Activated CD8-positive, alpha-beta T cell treated with anti-CD3 and anti-CD28 coated beads for 36 hours (primary cell): ENCODE results near the gene ITPRIP. TPM values are rescaled to one million over a fixed set of nuclear protein-coding genes. Genes with fewer than 3 reads are reported as not detected.

Source experiments
- ATAC-seq: fragments of 200-7000 bp; cut with Tn5 transposase; one replicate; pipeline ENCODE4 v1.10.0; 2021; ENCODE audit warnings: mild to moderate bottlenecking, moderate library complexity
- CTCF ChIA-PET: fragments of 350-600 bp; sonication (Branson Sonifier 250); formaldehyde crosslinking; loops from one replicate; lab custom pipeline; 2021; ENCODE audit warnings: antibody characterized with exemption; lab: Charles Lee
- POLR2A ChIA-PET: fragments of 350-600 bp; sonication (Branson Sonifier 250); formaldehyde crosslinking; loops from one replicate; lab custom pipeline; 2021; ENCODE audit warnings: antibody characterized with exemption; lab: Charles Lee
- DNase-seq: peaks from one replicate; pipeline ENCODE4 v3.0.0-alpha.2; 2020
- H3K27ac Mint-ChIP-seq: one replicate; pipeline ENCODE4 v1.8.0; 2021; ENCODE audit warnings: mild to moderate bottlenecking, mixed read lengths
- H3K27me3 Mint-ChIP-seq: one replicate; pipeline ENCODE4 v1.8.0; 2021; ENCODE audit warnings: mixed read lengths
- H3K36me3 Mint-ChIP-seq: one replicate; pipeline ENCODE4 v1.8.0; 2021; ENCODE audit warnings: low read depth, mixed read lengths
- H3K4me1 Mint-ChIP-seq: one replicate; pipeline ENCODE4 v1.8.0; 2021; ENCODE audit warnings: low read depth, mixed read lengths
- H3K4me3 Mint-ChIP-seq: one replicate; pipeline ENCODE4 v1.8.0; 2021; ENCODE audit warnings: mild to moderate bottlenecking, moderate library complexity, mixed read lengths
- H3K9me3 Mint-ChIP-seq: one replicate; pipeline ENCODE4 v1.8.0; 2021; ENCODE audit warnings: mixed read lengths
- intact Hi-C: fragments of 100-400 bp; cut with micrococcal nuclease; formaldehyde crosslinking; loops from one replicate; pipeline ENCODE4 v1.10.0; 2022
- total RNA-seq, 2 experiments: library from RNA; stranded (reverse); gene quantifications; one replicate each; pipeline ENCODE4 v1.2.3, GENCODE V29; 2021
- TF ChIP-seq, protein P1 (sequence below): fragments of 200-600 bp; IDR thresholded peaks from one replicate; pipeline ENCODE4 v1.8.0; 2022; ENCODE audit warnings: antibody characterized with exemption, mild to moderate bottlenecking

The ITPRIP gene
- total RNA-seq, 2 experiments from 2014 or later: 18.3 to 18.9 TPM

DNA sequence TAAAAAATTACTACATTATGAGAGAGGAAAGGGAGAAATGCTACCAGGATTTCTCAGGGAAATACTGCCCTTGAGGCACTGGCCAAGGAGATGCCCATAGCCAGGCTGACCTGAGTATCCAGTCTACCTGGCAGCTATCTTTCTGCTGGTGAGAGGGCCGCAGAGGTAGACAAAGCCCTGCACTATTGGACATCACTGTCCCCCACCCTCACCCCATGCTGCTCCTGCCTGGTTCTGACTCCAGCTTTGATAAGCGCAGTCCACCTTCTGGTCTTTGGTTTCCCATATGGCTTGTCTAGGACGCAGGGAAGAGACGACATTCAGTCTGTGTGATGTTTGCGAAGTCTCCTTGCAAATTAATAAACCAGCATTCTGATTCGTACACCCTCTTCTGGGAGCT is 3.7 kb downstream of the ITPRIP start:
- TF ChIP-seq, protein P1, sequence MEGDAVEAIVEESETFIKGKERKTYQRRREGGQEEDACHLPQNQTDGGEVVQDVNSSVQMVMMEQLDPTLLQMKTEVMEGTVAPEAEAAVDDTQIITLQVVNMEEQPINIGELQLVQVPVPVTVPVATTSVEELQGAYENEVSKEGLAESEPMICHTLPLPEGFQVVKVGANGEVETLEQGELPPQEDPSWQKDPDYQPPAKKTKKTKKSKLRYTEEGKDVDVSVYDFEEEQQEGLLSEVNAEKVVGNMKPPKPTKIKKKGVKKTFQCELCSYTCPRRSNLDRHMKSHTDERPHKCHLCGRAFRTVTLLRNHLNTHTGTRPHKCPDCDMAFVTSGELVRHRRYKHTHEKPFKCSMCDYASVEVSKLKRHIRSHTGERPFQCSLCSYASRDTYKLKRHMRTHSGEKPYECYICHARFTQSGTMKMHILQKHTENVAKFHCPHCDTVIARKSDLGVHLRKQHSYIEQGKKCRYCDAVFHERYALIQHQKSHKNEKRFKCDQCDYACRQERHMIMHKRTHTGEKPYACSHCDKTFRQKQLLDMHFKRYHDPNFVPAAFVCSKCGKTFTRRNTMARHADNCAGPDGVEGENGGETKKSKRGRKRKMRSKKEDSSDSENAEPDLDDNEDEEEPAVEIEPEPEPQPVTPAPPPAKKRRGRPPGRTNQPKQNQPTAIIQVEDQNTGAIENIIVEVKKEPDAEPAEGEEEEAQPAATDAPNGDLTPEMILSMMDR: no peak
- Mint-ChIP-seq H3K4me1 (peaks cover 73% of the 10 kb centered on the region), H3K27ac (peak overlapping the region; percentile 75), H3K4me3 (no peak overlapping the region), H3K9me3 (no peaks in the 10 kb centered on the region), H3K36me3 (peaks cover 25% of the 10 kb centered on the region), H3K27me3 (no peaks in the 10 kb centered on the region)
- DNase-seq (no peak), ATAC-seq (no peak)
- POLR2A ChIA-PET: interaction anchor here (6.1 kb wide), 1 partner anchor 10 kb away, joined by 30 read pairs; no protein-coding TSS in a partner anchor
- CTCF ChIA-PET: interaction anchor here (1.4 to 4.2 kb wide), 4 partner anchors 16 to 60 kb away, joined by 4 to 24 read pairs (median 8); partner anchors contain the start of gene CFAP58
- intact Hi-C loops: no loop called here

DNA sequence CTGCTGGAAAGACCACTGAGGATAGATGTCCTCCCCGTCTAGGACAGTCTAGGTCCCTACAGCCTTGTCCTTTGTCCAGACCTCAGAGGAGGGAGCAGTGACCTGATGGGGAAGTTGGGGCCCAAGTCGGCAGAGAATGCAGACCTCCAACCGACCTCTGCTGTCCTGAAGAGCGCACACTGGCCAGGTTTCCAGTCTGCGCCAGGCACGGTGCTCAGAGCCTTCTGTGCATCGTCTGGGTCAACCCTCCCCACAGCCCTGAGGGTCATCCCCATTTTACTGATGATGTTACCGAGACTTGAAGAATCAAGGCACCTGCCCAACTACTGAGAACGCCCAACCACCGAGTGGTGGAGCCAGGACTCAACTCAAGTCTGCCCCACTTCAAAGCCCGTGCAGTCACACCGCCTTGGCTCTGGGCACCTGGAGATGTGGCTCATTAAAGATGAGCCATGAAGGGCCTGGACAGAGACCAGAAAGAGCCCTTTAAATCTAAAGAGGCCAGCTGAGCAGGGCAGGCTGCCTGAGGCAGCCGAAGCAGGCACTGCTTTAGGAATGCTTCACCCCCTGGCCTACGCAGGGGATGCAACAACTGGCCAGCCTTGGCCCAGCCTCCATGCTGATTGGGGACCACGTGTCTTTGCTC is 4.4 kb downstream of the ITPRIP start:
- Mint-ChIP-seq H3K4me1 (peaks cover 72% of the 10 kb centered on the region), H3K9me3 (no peaks in the 10 kb centered on the region), H3K27me3 (no peaks in the 10 kb centered on the region), H3K27ac (peak overlapping the region; percentile 80), H3K4me3 (peak overlapping the region; percentile 34), H3K36me3 (peaks cover 25% of the 10 kb centered on the region)
- ChIA-PET CTCF (interaction anchor here (1.4 to 4.2 kb wide), 4 partner anchors 17 to 59 kb away, joined by 4 to 24 read pairs (median 8); no protein-coding TSS in a partner anchor), POLR2A (interaction anchor here (6.1 kb wide), 1 partner anchor 9 kb away, joined by 30 read pairs; no protein-coding TSS in a partner anchor)
- DNase-seq (no peak), ATAC-seq (no peak)
- TF ChIP-seq, protein P1: no peak
- intact Hi-C loops: no loop called here

DNA sequence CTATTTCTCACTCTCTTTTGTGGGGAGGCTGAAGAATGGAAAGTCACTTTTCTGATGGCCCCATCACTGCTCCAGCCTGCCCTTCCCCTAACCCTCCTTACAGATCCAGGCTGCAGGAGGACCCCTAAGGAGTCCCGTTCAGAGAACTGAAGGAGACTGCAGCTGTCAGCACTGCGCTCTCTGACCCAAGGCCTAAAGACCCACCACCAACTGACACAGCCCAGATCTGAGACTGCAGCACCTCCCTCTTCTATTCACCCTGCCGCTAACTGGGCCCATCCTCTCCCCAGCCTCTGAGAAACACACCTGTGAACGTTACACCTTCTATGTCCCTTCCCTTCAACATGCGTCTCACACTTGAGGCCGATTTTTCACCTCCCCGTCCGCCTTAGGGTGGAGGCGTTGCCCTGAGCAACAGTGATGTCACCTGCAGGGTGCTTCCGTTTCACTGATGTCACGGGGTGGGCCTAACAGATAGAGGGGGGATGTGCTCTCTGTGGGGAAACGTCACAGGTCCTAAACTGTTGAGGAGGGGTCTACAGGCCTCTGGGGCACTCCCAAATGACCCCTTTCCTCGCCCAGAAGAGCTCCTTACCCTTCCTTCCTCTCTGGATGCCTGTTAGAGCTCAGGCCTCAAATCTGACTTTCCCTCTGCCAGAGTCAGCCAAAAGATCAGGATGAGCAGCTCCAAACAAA is 5.1 kb downstream of the ITPRIP start:
- no peaks in the 10 kb centered on the region for H3K27me3 Mint-ChIP-seq
- CTCF ChIA-PET: interaction anchor here (1.4 to 4.2 kb wide), 3 partner anchors 18 to 41 kb away, joined by 4 to 24 read pairs (median 8); no protein-coding TSS in a partner anchor
- peak overlapping the region; percentile 80 for H3K27ac Mint-ChIP-seq
- DNase-seq: peak; percentile 84
- H3K36me3 Mint-ChIP-seq: peaks cover 25% of the 10 kb centered on the region
- TF ChIP-seq, protein P1: no peak
- H3K4me3 Mint-ChIP-seq: peak overlapping the region; percentile 34
- H3K4me1 Mint-ChIP-seq: peaks cover 79% of the 10 kb centered on the region
- H3K9me3 Mint-ChIP-seq: no peaks in the 10 kb centered on the region
- POLR2A ChIA-PET: interaction anchor here (1.0 kb wide), 1 partner anchor 17 kb away, joined by 3 read pairs; no protein-coding TSS in a partner anchor
- ATAC-seq: peak; percentile 9
- intact Hi-C loops: no loop called here

DNA sequence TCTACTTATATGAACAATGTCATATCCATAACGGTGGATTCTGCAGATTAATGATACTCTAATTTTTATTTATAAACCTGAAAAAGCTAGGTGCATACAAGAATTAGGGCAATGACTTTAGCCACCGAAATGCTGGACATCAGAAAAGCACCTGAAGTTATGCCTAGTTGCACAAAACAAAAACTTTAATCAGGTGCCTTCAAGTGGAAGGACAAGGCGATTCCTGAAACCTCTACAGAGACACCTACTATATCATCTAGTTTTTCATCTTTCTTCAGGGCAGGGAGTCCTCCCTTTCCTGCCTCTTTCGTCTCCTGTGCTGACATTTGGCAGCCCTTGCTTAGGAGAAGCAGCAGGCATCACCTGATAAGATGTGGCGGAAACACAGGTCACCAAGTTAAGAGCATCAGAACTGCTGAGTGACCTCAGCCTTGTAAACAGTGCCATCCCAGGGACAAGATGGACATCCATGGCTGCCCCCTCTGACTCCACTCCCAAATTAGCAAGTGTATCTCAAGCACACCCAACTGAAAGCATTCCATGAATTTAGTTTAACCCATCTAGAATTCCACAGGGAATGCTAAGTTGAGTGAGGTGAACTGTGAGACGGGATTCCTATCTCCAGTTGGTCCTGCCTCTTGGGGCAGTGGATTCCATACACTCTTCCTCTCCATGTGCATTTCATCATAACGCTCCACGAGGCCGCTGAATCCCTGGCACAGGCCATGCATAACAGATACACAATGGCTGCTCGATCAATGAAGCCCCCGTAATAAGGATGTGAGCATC is 5.8 kb downstream of the ITPRIP start:
- CTCF ChIA-PET: interaction anchor here (1.4 kb wide), 1 partner anchor 40 kb away, joined by 4 read pairs; no protein-coding TSS in a partner anchor

More for the DNA sequence above, 5.8 kb downstream of the ITPRIP start:
- Mint-ChIP-seq H3K36me3 (peaks cover 26% of the 10 kb centered on the region), H3K4me3 (peak overlapping the region; percentile 34), H3K27me3 (no peaks in the 10 kb centered on the region), H3K4me1 (peaks cover 87% of the 10 kb centered on the region), H3K27ac (peak overlapping the region; percentile 80), H3K9me3 (no peaks in the 10 kb centered on the region)
- DNase-seq: no peak
- no peak for ATAC-seq
- TF ChIP-seq, protein P1: no peak
- POLR2A ChIA-PET: interaction anchor here (1.0 kb wide), 1 partner anchor 18 kb away, joined by 3 read pairs; no protein-coding TSS in a partner anchor
- intact Hi-C loops: no loop called here
